ENCODE results near the gene FGFBP1. TPM values are rescaled to one million over a fixed set of nuclear protein-coding genes. Genes with fewer than 3 reads are reported as not detected.

Gene FGFBP1
- total RNA-seq, 1 donor from 2014 or later: 22.9 TPM

- H3K36me3 ChIP-seq (ENCODE audit: control insufficient read depth, insufficient read depth, low read length): no peaks in the 10 kb centered on the region
- TF ChIP-seq CTCF (IDR thresholded peaks at IDR 0.05; ENCODE audit: insufficient read depth, low read length, severe bottlenecking): peak; percentile 55
- FAIRE-seq (no peak), DNase-seq (ENCODE audit: low read depth) (peak; percentile 45)
- no peaks in the 10 kb centered on the region for H3K27me3 ChIP-seq (ENCODE audit: control insufficient read depth, insufficient read depth, low read length)
- no peak overlapping the region for H3K4me3 ChIP-seq (ENCODE audit: low read depth, low read length)
Observed at GRCh38 chr4:15955670-15956069, 17.1 kb upstream of the FGFBP1 start.

GRCh38 chr4:15953625-15954024 lies 15.1 kb upstream of the FGFBP1 start:
- Histone ChIP-seq H3K4me3 (ENCODE audit: low read depth, low read length) (no peak overlapping the region), H3K36me3 (ENCODE audit: control insufficient read depth, insufficient read depth, low read length) (no peaks in the 10 kb centered on the region), H3K27me3 (ENCODE audit: control insufficient read depth, insufficient read depth, low read length) (no peaks in the 10 kb centered on the region)
- FAIRE-seq (no peak), DNase-seq (ENCODE audit: low read depth) (no peak)
- TF ChIP-seq CTCF (IDR thresholded peaks at IDR 0.05; ENCODE audit: insufficient read depth, low read length, severe bottlenecking): no peak

GRCh38 chr4:15951781-15952180 lies 13.2 kb upstream of the FGFBP1 start:
- DNase-seq (ENCODE audit: low read depth) (no peak), FAIRE-seq (no peak)
- H3K4me3 ChIP-seq (ENCODE audit: low read depth, low read length): no peak overlapping the region
- no peak for TF ChIP-seq CTCF (IDR thresholded peaks at IDR 0.05; ENCODE audit: insufficient read depth, low read length, severe bottlenecking)
- H3K36me3 ChIP-seq (ENCODE audit: control insufficient read depth, insufficient read depth, low read length): no peaks in the 10 kb centered on the region
- no peaks in the 10 kb centered on the region for H3K27me3 ChIP-seq (ENCODE audit: control insufficient read depth, insufficient read depth, low read length)

GRCh38 chr4:15948826-15949225 lies 10.3 kb upstream of the FGFBP1 start:
- FAIRE-seq: no peak
- TF ChIP-seq CTCF (IDR thresholded peaks at IDR 0.05; ENCODE audit: insufficient read depth, low read length, severe bottlenecking): no peak
- Histone ChIP-seq H3K27me3 (ENCODE audit: control insufficient read depth, insufficient read depth, low read length) (no peaks in the 10 kb centered on the region), H3K36me3 (ENCODE audit: control insufficient read depth, insufficient read depth, low read length) (no peaks in the 10 kb centered on the region), H3K4me3 (ENCODE audit: low read depth, low read length) (no peak overlapping the region)
- DNase-seq (ENCODE audit: low read depth): no peak

GRCh38 chr4:15947684-15948083 lies 9.1 kb upstream of the FGFBP1 start:
- H3K4me3 ChIP-seq (ENCODE audit: low read depth, low read length): no peak overlapping the region
- no peaks in the 10 kb centered on the region for H3K27me3 ChIP-seq (ENCODE audit: control insufficient read depth, insufficient read depth, low read length)
- DNase-seq (ENCODE audit: low read depth) (peak; percentile 48), FAIRE-seq (no peak)
- TF ChIP-seq CTCF (IDR thresholded peaks at IDR 0.05; ENCODE audit: insufficient read depth, low read length, severe bottlenecking): no peak
- no peaks in the 10 kb centered on the region for H3K36me3 ChIP-seq (ENCODE audit: control insufficient read depth, insufficient read depth, low read length)

- no peak overlapping the region for H3K4me3 ChIP-seq (ENCODE audit: low read depth, low read length)
- TF ChIP-seq CTCF (IDR thresholded peaks at IDR 0.05; ENCODE audit: insufficient read depth, low read length, severe bottlenecking): no peak
- FAIRE-seq (no peak), DNase-seq (ENCODE audit: low read depth) (no peak)
- no peaks in the 10 kb centered on the region for H3K27me3 ChIP-seq (ENCODE audit: control insufficient read depth, insufficient read depth, low read length)
- no peaks in the 10 kb centered on the region for H3K36me3 ChIP-seq (ENCODE audit: control insufficient read depth, insufficient read depth, low read length)
Observed at GRCh38 chr4:15945516-15945915, 7.0 kb upstream of the FGFBP1 start.

All from bronchial epithelial cell (primary cell).